Activated gamma-delta T cell treated with anti-CD3 and anti-CD28 coated beads, Interleukin-2, amount 50 U/mL, for 16 hours (primary cell): ENCODE measurements around the gene ATP2B1.
A peak's percentile ranks its signal among the peaks of the same experiment; 100 is the strongest.

Experiments used
- DNase-seq: peaks from one replicate; pipeline ENCODE4 v3.0.0-alpha.2; 2020; ENCODE audit warnings: low read depth

ATP2B1 gene

DNA sequence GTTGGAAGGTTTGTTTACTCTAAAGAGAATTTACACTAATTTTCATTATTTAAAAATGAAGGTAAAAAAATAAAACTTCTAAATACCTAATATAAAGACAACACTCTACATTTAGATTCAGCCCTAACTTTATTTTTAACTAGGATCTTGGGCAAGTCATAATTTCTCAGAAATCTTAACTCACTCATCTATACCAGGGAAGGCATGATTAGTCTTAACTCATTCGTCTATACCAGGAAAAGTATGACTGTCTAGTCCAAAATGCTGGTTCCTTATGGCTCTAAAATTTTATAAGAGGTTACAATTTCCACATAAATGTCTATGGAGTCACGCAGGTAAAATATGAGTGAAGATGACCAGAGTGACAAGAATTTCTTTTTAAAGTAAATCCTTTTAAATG is 130.1 kb downstream of the ATP2B1 start:
- DNase-seq: no peak

GRCh38 chr12:89576572-89577220 is 131.9 kb downstream of the ATP2B1 start:
- DNase-seq: no peak

GRCh38 chr12:89575374-89575773 is 133.3 kb downstream of the ATP2B1 start:
- DNase-seq: no peak

- no peak for DNase-seq
Observed at GRCh38 chr12:89574736-89575208, 133.9 kb downstream of the ATP2B1 start.

GRCh38 chr12:89573051-89573810 is 135.4 kb downstream of the ATP2B1 start:
- DNase-seq: no peak

- no peak for DNase-seq
Observed at GRCh38 chr12:89571491-89572195, 137.0 kb downstream of the ATP2B1 start.

- DNase-seq: no peak
Observed at GRCh38 chr12:89568484-89568883, 140.2 kb downstream of the ATP2B1 start.

- DNase-seq: no peak
Observed at GRCh38 chr12:89567691-89568239, 140.9 kb downstream of the ATP2B1 start.

DNA sequence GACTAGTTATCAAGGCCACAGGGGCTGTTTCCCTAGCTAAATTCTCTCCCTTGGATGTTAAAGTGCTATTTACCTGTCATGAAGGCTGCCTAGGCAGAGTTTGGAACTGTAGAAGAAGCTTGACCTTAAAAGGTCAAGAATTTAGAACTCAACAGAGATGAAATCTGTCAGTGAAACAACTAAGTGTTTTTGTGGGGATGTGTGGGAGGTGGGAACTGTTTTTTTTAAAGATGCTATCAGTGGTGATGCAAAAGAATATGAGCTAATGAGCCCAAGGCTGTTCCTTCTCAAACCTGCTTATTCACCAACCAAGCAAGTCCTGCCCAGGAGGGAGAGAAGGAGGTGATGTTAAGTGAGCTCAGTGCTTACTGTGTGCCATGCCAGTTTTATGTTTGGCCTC is 142.0 kb downstream of the ATP2B1 start:
- no peak for DNase-seq

DNA sequence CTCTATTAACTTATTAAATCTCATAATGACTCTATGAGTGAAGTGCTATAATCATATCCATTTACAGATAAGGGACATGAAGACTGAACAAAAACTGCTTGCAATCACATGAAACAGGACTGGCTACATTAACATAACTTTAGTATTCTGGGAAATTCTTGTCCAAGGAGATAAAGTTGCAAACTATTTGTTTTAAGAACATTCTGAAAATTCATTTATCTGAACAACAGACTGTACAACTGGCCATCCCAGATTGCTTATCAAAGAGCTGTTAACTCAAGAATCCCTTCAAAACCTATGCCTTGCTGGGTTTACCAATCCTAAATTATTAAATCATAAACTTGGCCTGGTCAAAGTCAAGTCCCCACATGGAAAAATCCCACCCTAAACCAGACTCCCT is 143.6 kb downstream of the ATP2B1 start:
- no peak for DNase-seq

DNA sequence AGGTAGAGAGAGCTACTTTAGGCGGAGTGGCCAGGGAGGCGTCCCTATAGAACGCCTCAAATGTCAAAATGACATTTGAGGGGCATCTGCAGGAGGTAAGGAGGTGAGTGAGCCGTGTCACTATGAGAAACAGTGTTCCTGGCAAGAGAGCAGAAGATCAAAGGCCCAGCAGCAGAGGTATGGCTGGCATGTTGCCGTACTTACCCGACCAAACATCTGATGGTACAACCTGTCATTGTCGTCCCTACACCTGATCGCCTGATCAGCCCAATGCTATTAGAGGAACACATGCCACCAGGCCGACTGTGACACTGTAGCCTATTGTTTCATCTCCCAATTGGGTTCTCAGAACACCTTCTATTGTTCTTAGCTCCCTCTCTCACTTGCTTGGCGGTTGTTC is 148.9 kb downstream of the ATP2B1 start:
- no peak for DNase-seq

DNA sequence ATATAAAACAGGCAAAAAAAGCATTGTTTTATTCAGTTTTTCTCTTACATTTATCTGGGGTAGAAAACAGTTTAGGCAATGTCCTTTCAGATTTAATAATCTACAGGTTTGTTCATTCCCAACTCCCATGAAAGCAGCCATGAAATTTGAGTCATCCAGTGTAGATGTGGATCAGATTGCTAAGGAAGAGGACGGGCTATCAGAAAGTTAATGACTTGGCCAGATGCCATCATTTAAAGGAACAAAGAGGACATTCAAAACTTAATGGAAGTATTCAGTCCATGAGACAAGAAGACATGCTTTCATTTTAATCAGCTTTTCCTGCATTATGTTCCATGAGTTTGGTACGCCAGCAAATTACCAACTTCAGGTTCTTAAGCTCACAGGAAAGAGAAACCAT is 151.7 kb downstream of the ATP2B1 start:
- DNase-seq: no peak

DNA sequence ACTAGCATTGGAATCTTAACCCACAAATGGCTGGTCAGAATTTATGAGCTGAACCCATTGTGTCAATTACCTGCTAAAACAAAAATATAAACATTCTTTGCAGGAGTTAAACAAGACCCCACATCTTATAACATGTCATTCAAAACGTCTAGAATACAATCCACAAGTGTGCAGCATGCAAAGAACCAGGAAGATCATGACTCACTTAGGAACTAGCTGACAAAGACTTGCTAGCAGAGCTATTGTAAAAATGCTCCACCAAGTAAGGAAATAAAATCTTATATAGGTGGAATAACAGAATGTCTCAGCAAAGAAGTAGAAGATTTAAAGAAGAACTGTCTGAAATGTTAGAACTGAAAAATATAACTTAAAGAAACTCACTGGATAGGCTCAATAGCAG is 156.3 kb downstream of the ATP2B1 start:
- DNase-seq: no peak

GRCh38 chr12:89551747-89552146 is 156.9 kb downstream of the ATP2B1 start:
- no peak for DNase-seq

- DNase-seq: no peak
Observed at GRCh38 chr12:89547101-89547500, 161.5 kb downstream of the ATP2B1 start.

DNA sequence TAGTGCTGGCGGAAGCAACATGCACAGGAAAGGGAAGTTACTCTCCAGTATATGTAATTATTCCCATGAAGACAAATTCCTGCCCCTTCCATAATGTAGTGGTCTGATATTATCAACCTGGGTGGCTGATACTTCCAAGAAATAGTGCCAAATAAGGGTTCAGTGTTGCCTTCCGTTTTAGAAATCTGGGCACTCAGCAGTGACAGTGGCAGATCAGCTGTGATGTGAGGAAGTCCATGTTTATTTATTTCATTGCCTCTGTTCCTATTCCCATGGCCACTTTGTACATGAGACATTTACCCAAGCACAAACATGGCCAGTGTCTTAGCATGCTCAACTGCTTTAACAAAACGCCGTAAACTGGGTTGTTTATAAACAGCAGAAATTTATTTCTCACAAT is 162.5 kb downstream of the ATP2B1 start:
- no peak for DNase-seq

GRCh38 chr12:89544681-89545184 is 163.9 kb downstream of the ATP2B1 start:
- no peak for DNase-seq

- DNase-seq: no peak
Observed at GRCh38 chr12:89544022-89544421, 164.6 kb downstream of the ATP2B1 start.

GRCh38 chr12:89542912-89543592 is 165.6 kb downstream of the ATP2B1 start:
- DNase-seq: peak; percentile 51

- DNase-seq: no peak
Observed at GRCh38 chr12:89542236-89542635, 166.4 kb downstream of the ATP2B1 start.

DNA sequence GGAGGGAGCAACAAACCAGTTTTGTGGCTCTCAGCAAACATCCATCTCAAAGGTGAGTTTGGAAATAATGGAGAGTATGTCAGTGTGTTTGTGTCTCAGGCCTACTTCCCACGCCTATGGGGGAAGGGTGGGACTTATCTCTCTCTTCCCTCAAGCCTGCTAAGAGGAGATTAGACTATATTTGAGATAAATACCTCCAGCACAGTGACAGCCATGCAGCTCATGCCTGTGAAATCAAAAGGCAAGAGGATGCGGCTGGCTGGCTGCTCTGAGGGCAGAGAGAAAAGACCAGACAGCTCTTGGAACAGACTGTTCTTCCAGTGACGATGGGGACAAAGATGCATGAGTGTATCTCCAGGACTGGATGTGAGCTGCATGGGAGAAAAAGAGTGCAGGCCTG is 168.1 kb downstream of the ATP2B1 start:
- DNase-seq: no peak
